Naive B cell (primary cell): Measurements from ENCODE around the gene NFKB1. TPM values are rescaled to one million over a fixed set of nuclear protein-coding genes. Genes with fewer than 3 reads are reported as not detected.
A peak's percentile ranks its signal among the peaks of the same experiment; 100 is the strongest.

Source experiments
- ATAC-seq, 2 donors: fragments of 150-1000 bp; cut with Tn5 transposase; 2 replicates each; pipeline ENCODE4 v1.10.0; 2021; ENCODE audit warnings: low read depth in 2 of 2, mild to moderate bottlenecking in 2 of 2, moderate library complexity in 2 of 2
- DNase-seq: peaks from one replicate; pipeline ENCODE4 v3.0.0; 2022
- H3K27ac Mint-ChIP-seq, 6 donors: one replicate each; pipeline ENCODE4 v1.8.0; 2020 to 2022; ENCODE audit warnings: mild to moderate bottlenecking in 6 of 6, mixed read lengths in 6 of 6, moderate library complexity in 5 of 6, inconsistent platforms in 2 of 6
- H3K27me3 Mint-ChIP-seq, 3 donors: one replicate each; pipeline ENCODE4 v1.8.0; 2021 to 2022; ENCODE audit warnings: mixed read lengths in 3 of 3, mild to moderate bottlenecking in 1 of 3
- H3K36me3 Mint-ChIP-seq, 2 donors: one replicate each; pipeline ENCODE4 v1.8.0; 2020 to 2022; ENCODE audit warnings: mixed read lengths in 2 of 2, inconsistent platforms in 1 of 2, mild to moderate bottlenecking in 1 of 2
- H3K4me1 Mint-ChIP-seq, 3 donors: one replicate each; pipeline ENCODE4 v1.8.0; 2020 to 2022; ENCODE audit warnings: mixed read lengths in 3 of 3, inconsistent platforms in 1 of 3, mild to moderate bottlenecking in 1 of 3, moderate library complexity in 1 of 3
- H3K4me3 Mint-ChIP-seq, 8 donors: one replicate each; pipeline ENCODE4 v1.8.0; 2020 to 2022; ENCODE audit warnings: mild to moderate bottlenecking in 8 of 8, mixed read lengths in 8 of 8, moderate library complexity in 8 of 8, inconsistent platforms in 2 of 8
- H3K9me3 Mint-ChIP-seq, 7 donors: one replicate each; pipeline ENCODE4 v1.8.0; 2020 to 2022; ENCODE audit warnings: mixed read lengths in 7 of 7, mild to moderate bottlenecking in 5 of 7, inconsistent platforms in 2 of 7, moderate library complexity in 1 of 7
- polyA plus RNA-seq, 6 donors: library from polyadenylated mRNA; unstranded; fragments of 300-500 nt; fragmentation: Illumina TruSeq; gene quantifications; one replicate each; pipeline ENCODE4 v1.2.3, GENCODE V29; 2021; ENCODE audit warnings: low read depth in 6 of 6

The NFKB1 gene
- polyA plus RNA-seq, 6 donors from 2014 or later, result 14.5 to 47.4 (median 26.2) TPM

- Mint-ChIP-seq H3K36me3 (no peaks in the 10 kb centered on the region), H3K27me3 (no peaks in the 10 kb centered on the region), H3K9me3 (no peaks in the 10 kb centered on the region), H3K27ac (peak overlapping the region; percentile 70 to 100 (median 88)), H3K4me3 (peak overlapping the region; percentile 95 to 100 (median 98)), H3K4me1 (peaks cover 34 to 56% (median 41%) of the 10 kb centered on the region in 3 donors)
- no peak for ATAC-seq
- no peak for DNase-seq
Observed at GRCh38 chr4:102503831-102504786, 3.0 kb downstream of the NFKB1 start.

GRCh38 chr4:102504941-102505340, 3.8 kb downstream of the NFKB1 start:
- no peaks in the 10 kb centered on the region for H3K27me3 Mint-ChIP-seq
- peaks cover 4 to 5% of the 10 kb centered on the region in 2 donors for H3K36me3 Mint-ChIP-seq
- ATAC-seq (no peak), DNase-seq (no peak)
- H3K4me3 Mint-ChIP-seq, result peak overlapping the region in 3 of 8 donors; percentile 61 to 100 (median 98)
- peak overlapping the region in 1 of 6 donors; percentile 100 for H3K27ac Mint-ChIP-seq
- peaks cover 42 to 63% (median 50%) of the 10 kb centered on the region in 3 donors for H3K4me1 Mint-ChIP-seq
- H3K9me3 Mint-ChIP-seq, result no peaks in the 10 kb centered on the region

- H3K27ac Mint-ChIP-seq, result no peak overlapping the region
- no peaks in the 10 kb centered on the region for H3K27me3 Mint-ChIP-seq
- DNase-seq, result no peak
- H3K9me3 Mint-ChIP-seq, result no peaks in the 10 kb centered on the region
- peaks cover 48 to 61% (median 57%) of the 10 kb centered on the region in 3 donors for H3K4me1 Mint-ChIP-seq
- no peak for ATAC-seq
- H3K36me3 Mint-ChIP-seq, result peaks cover 8 to 12% of the 10 kb centered on the region in 2 donors
- no peak overlapping the region for H3K4me3 Mint-ChIP-seq
Observed at GRCh38 chr4:102505708-102506107, 4.5 kb downstream of the NFKB1 start.

- DNase-seq (no peak), ATAC-seq (no peak)
- Mint-ChIP-seq H3K27me3 (no peaks in the 10 kb centered on the region), H3K4me3 (peak overlapping the region in 1 of 8 donors; percentile 10), H3K9me3 (no peaks in the 10 kb centered on the region), H3K27ac (no peak overlapping the region), H3K36me3 (peaks cover 8 to 17% of the 10 kb centered on the region in 2 donors), H3K4me1 (peaks cover 53 to 69% (median 64%) of the 10 kb centered on the region in 3 donors)
Observed at GRCh38 chr4:102506523-102506922, 5.4 kb downstream of the NFKB1 start.

GRCh38 chr4:102511830-102512605, 10.9 kb downstream of the NFKB1 start:
- peak overlapping the region in 1 of 8 donors; percentile 69 for H3K4me3 Mint-ChIP-seq
- DNase-seq (no peak), ATAC-seq (no peak)
- peak overlapping the region in 2 of 6 donors; percentile 32 to 66 for H3K27ac Mint-ChIP-seq
- H3K4me1 Mint-ChIP-seq, result peaks cover 45 to 59% (median 52%) of the 10 kb centered on the region in 3 donors
- peaks cover 0 to 25% (median 16%) of the 10 kb centered on the region in 7 donors for H3K9me3 Mint-ChIP-seq
- H3K36me3 Mint-ChIP-seq, result peaks cover 29 to 42% of the 10 kb centered on the region in 2 donors
- H3K27me3 Mint-ChIP-seq, result no peaks in the 10 kb centered on the region

- Mint-ChIP-seq H3K4me3 (peak overlapping the region in 2 of 8 donors; percentile 34 to 40), H3K9me3 (peaks cover 0 to 27% (median 19%) of the 10 kb centered on the region in 7 donors), H3K27ac (peak overlapping the region in 3 of 6 donors; percentile 0 to 21 (median 20)), H3K27me3 (no peaks in the 10 kb centered on the region), H3K4me1 (peaks cover 48 to 61% (median 56%) of the 10 kb centered on the region in 3 donors), H3K36me3 (peaks cover 32 to 44% of the 10 kb centered on the region in 2 donors)
- ATAC-seq, result no peak
- DNase-seq, result no peak
Observed at GRCh38 chr4:102514298-102514964, 13.3 kb downstream of the NFKB1 start.

- Mint-ChIP-seq H3K27me3 (no peaks in the 10 kb centered on the region), H3K9me3 (peaks cover 0 to 27% (median 19%) of the 10 kb centered on the region in 7 donors), H3K27ac (peak overlapping the region in 2 of 6 donors; percentile 44 to 88), H3K36me3 (peaks cover 25 to 27% of the 10 kb centered on the region in 2 donors), H3K4me1 (peaks cover 52 to 66% (median 63%) of the 10 kb centered on the region in 3 donors), H3K4me3 (peak overlapping the region in 2 of 8 donors; percentile 3 to 13)
- ATAC-seq, result no peak
- no peak for DNase-seq
Observed at GRCh38 chr4:102517753-102518152, 16.6 kb downstream of the NFKB1 start.

GRCh38 chr4:102518703-102519131, 17.6 kb downstream of the NFKB1 start:
- DNase-seq (no peak), ATAC-seq (peak; percentile 18 to 26)
- Mint-ChIP-seq H3K9me3 (peaks cover 0 to 27% (median 19%) of the 10 kb centered on the region in 7 donors), H3K27me3 (no peaks in the 10 kb centered on the region), H3K4me3 (peak overlapping the region in 4 of 8 donors; percentile 5 to 55 (median 12)), H3K36me3 (peaks cover 25 to 27% of the 10 kb centered on the region in 2 donors), H3K4me1 (peaks cover 61 to 73% (median 71%) of the 10 kb centered on the region in 3 donors), H3K27ac (peak overlapping the region in 4 of 6 donors; percentile 5 to 69 (median 53))

- ATAC-seq (no peak), DNase-seq (no peak)
- Mint-ChIP-seq H3K4me1 (peaks cover 60 to 71% (median 69%) of the 10 kb centered on the region in 3 donors), H3K27me3 (no peaks in the 10 kb centered on the region), H3K4me3 (peak overlapping the region in 2 of 8 donors; percentile 4 to 17), H3K27ac (no peak overlapping the region), H3K9me3 (peaks cover 0 to 21% (median 19%) of the 10 kb centered on the region in 7 donors), H3K36me3 (peaks cover 21 to 25% of the 10 kb centered on the region in 2 donors)
Observed at GRCh38 chr4:102519925-102520324, 18.8 kb downstream of the NFKB1 start.

- Mint-ChIP-seq H3K4me3 (peak overlapping the region in 1 of 8 donors; percentile 28), H3K27ac (peak overlapping the region in 4 of 6 donors; percentile 28 to 87 (median 80)), H3K4me1 (peaks cover 58 to 73% (median 68%) of the 10 kb centered on the region in 3 donors), H3K36me3 (peaks cover 8 to 13% of the 10 kb centered on the region in 2 donors), H3K9me3 (peaks cover 0 to 6% (median 6%) of the 10 kb centered on the region in 7 donors), H3K27me3 (no peaks in the 10 kb centered on the region)
- ATAC-seq (no peak), DNase-seq (no peak)
Observed at GRCh38 chr4:102521570-102521969, 20.4 kb downstream of the NFKB1 start.

GRCh38 chr4:102522031-102522440, 20.9 kb downstream of the NFKB1 start:
- Mint-ChIP-seq H3K27me3 (no peaks in the 10 kb centered on the region), H3K4me1 (peaks cover 60 to 71% (median 65%) of the 10 kb centered on the region in 3 donors), H3K27ac (peak overlapping the region in 3 of 6 donors; percentile 63 to 87 (median 74)), H3K36me3 (peaks cover 4 to 8% of the 10 kb centered on the region in 2 donors), H3K4me3 (peak overlapping the region in 1 of 8 donors; percentile 47), H3K9me3 (peaks cover 0 to 2% (median 1%) of the 10 kb centered on the region in 7 donors)
- ATAC-seq, result no peak
- DNase-seq, result no peak

- no peak for ATAC-seq
- Mint-ChIP-seq H3K27ac (peak overlapping the region in 2 of 6 donors; percentile 38 to 66), H3K4me3 (peak overlapping the region in 2 of 8 donors; percentile 44 to 65), H3K36me3 (peaks cover 0 to 6% of the 10 kb centered on the region in 2 donors), H3K4me1 (peaks cover 52 to 58% (median 53%) of the 10 kb centered on the region in 3 donors), H3K9me3 (no peaks in the 10 kb centered on the region), H3K27me3 (no peaks in the 10 kb centered on the region)
- DNase-seq, result no peak
Observed at GRCh38 chr4:102524691-102525090, 23.5 kb downstream of the NFKB1 start.
